ENCODE measurements around the gene CD81. TPM values are rescaled to one million over a fixed set of nuclear protein-coding genes. Genes with fewer than 3 reads are reported as not detected.

Gene CD81
- total RNA-seq, 1 experiment from 2014 or later = 194 TPM

GRCh38 chr11:2367266-2368160, 9.6 kb upstream of the CD81 start:
- ChIA-PET CTCF (interaction anchor here (0.5 kb wide), 1 partner anchor 63 kb away, joined by 3 read pairs; no protein-coding TSS in a partner anchor), POLR2A (ENCODE audit: low non-redundant PET) (no interaction called here)
- H3K27ac ChIP-seq (ENCODE audit: low read depth, low read length, poor library complexity, severe bottlenecking) = no peak overlapping the region
- no peaks in the 10 kb centered on the region for H3K27me3 ChIP-seq (replicated peaks; ENCODE audit: insufficient read depth, low read depth, low read length, poor library complexity)
- H3K4me3 ChIP-seq (ENCODE audit: low read depth, low read length, poor library complexity, severe bottlenecking) = no peak overlapping the region
- intact Hi-C loops (cut with micrococcal nuclease; ENCODE audit: unreplicated experiment) = no loop called here
- no peaks in the 10 kb centered on the region for H3K4me1 ChIP-seq (ENCODE audit: insufficient read depth, low read length, poor library complexity, severe bottlenecking)
- no TSS peak for BruUV-seq (replicated peaks)
- TF ChIP-seq CTCF (conservative IDR thresholded peaks at IDR 0.05; ENCODE audit: low read depth, low read length) = no peak
- TF ChIP-seq EZH2 (IDR thresholded peaks at IDR 0.05; ENCODE audit: borderline replicate concordance, low read depth, low read length, poor library complexity, severe bottlenecking) = no peak
- no peaks in the 10 kb centered on the region for H3K36me3 ChIP-seq (ENCODE audit: insufficient read depth, low read length, poor library complexity, severe bottlenecking)
- DNase-seq (ENCODE audit: low spot score) = no peak
- H3K9me3 ChIP-seq (ENCODE audit: low read depth, low read length, poor library complexity, severe bottlenecking) = no peaks in the 10 kb centered on the region

GRCh38 chr11:2368178-2368850, 8.8 kb upstream of the CD81 start:
- intact Hi-C loops (cut with micrococcal nuclease; ENCODE audit: unreplicated experiment) = no loop called here
- no TSS peak for BruUV-seq (replicated peaks)
- ChIA-PET CTCF (no interaction called here), POLR2A (ENCODE audit: low non-redundant PET) (no interaction called here)
- no peaks in the 10 kb centered on the region for H3K36me3 ChIP-seq (ENCODE audit: insufficient read depth, low read length, poor library complexity, severe bottlenecking)
- no peak overlapping the region for H3K27ac ChIP-seq (ENCODE audit: low read depth, low read length, poor library complexity, severe bottlenecking)
- no peaks in the 10 kb centered on the region for H3K27me3 ChIP-seq (replicated peaks; ENCODE audit: insufficient read depth, low read depth, low read length, poor library complexity)
- DNase-seq (ENCODE audit: low spot score) = no peak
- H3K4me3 ChIP-seq (ENCODE audit: low read depth, low read length, poor library complexity, severe bottlenecking) = no peak overlapping the region
- no peaks in the 10 kb centered on the region for H3K9me3 ChIP-seq (ENCODE audit: low read depth, low read length, poor library complexity, severe bottlenecking)
- H3K4me1 ChIP-seq (ENCODE audit: insufficient read depth, low read length, poor library complexity, severe bottlenecking) = no peaks in the 10 kb centered on the region
- TF ChIP-seq EZH2 (IDR thresholded peaks at IDR 0.05; ENCODE audit: borderline replicate concordance, low read depth, low read length, poor library complexity, severe bottlenecking) = no peak
- TF ChIP-seq CTCF (conservative IDR thresholded peaks at IDR 0.05; ENCODE audit: low read depth, low read length) = no peak

GRCh38 chr11:2368851-2369180, 8.3 kb upstream of the CD81 start:
- intact Hi-C loops (cut with micrococcal nuclease; ENCODE audit: unreplicated experiment) = no loop called here
- no peaks in the 10 kb centered on the region for H3K9me3 ChIP-seq (ENCODE audit: low read depth, low read length, poor library complexity, severe bottlenecking)
- H3K27me3 ChIP-seq (replicated peaks; ENCODE audit: insufficient read depth, low read depth, low read length, poor library complexity) = no peaks in the 10 kb centered on the region
- no peak overlapping the region for H3K27ac ChIP-seq (ENCODE audit: low read depth, low read length, poor library complexity, severe bottlenecking)
- no peak overlapping the region for H3K4me3 ChIP-seq (ENCODE audit: low read depth, low read length, poor library complexity, severe bottlenecking)
- TF ChIP-seq EZH2 (IDR thresholded peaks at IDR 0.05; ENCODE audit: borderline replicate concordance, low read depth, low read length, poor library complexity, severe bottlenecking) = no peak
- no peak for TF ChIP-seq CTCF (conservative IDR thresholded peaks at IDR 0.05; ENCODE audit: low read depth, low read length)
- ChIA-PET POLR2A (ENCODE audit: low non-redundant PET) (no interaction called here), CTCF (no interaction called here)
- no peaks in the 10 kb centered on the region for H3K36me3 ChIP-seq (ENCODE audit: insufficient read depth, low read length, poor library complexity, severe bottlenecking)
- H3K4me1 ChIP-seq (ENCODE audit: insufficient read depth, low read length, poor library complexity, severe bottlenecking) = no peaks in the 10 kb centered on the region
- DNase-seq (ENCODE audit: low spot score) = no peak
- no TSS peak for BruUV-seq (replicated peaks)

Data from A673 (cell line).